ENCODE data around the gene USPL1.

DNA sequence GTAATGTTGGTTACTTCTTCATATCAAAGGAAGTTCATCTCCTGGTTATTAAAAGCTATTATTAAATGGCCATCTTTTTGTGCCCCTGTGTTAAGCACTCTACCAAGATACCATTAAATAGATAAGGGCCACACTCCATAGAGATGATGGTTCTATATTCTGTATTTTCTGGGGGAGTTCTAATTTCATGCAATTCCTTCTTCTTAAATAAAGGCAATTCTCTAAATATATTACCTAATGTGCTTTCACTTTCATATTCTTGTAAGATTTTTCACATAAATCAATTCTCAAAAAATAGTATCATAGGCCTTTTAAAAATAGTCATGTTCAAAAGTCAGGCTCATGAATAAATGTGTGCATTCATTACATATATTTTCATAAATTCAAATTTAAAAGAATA, 47.0 kb upstream of the USPL1 start:
- TF ChIP-seq EP300 (IDR thresholded peaks at IDR 0.05) (no peak), POLR2A (IDR thresholded peaks at IDR 0.05) (no peak)
